ENCODE data around the gene GIPC1. TPM values are rescaled to one million over a fixed set of nuclear protein-coding genes. Genes with fewer than 3 reads are reported as not detected.

GIPC1 gene
- total and polyA plus RNA-seq, 9 of the 15 experiments (the other 6 are each of a cell fraction or from before 2014, with no cell fraction given): 0.49 to 54.7 (median 24.8) TPM

DNA sequence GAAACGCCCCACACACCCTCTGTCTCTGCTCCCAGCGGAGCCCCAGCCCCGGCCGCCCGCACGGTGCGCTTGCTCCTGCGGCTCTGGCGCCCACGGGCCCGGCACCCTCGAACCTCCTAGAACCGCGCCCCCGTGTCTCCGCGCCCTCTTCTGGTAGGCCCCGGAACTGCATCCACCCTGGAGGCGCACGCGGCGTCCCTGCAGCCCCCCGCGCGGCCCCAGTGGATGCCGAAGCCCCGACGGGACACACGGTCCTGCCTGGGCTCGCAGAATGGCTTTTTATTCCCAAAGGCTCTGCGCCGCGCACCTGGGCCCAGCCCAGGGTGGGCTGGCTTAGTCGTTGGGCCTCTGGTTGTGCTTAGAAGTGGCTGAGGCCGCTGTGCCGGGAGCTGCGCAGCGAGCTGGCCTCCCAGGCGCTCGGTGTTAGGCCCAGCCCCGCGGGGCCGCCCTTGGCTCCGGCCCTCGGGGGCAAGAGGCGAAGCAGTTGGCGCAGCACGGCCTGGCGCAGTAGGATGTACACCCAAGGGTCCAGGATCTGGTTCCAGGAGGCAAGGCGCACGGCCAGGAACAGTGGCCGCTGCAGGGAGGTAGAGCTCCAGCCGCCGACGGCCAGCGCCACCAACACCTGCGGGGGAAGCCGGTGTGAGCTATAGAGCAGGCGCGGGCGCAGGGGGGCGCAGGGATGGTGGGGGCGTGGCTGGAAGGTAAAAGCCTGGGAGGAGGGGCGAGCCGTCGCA lies 23.6 kb downstream of the GIPC1 start (continued):
- TF ChIP-seq FOXP4 (CRISPR knock-in tag; IDR thresholded peaks at IDR 0.05; ENCODE audit: borderline replicate concordance) (no peak), SAP30 (IDR thresholded peaks at IDR 0.05; ENCODE audit: borderline replicate concordance, insufficient read depth, low read depth, low read length, poor library complexity, severe bottlenecking) (no peak), THAP7 (CRISPR knock-in tag; IDR thresholded peaks at IDR 0.05) (no peak), BRD9 (IDR thresholded peaks at IDR 0.05; ENCODE audit: low read depth, partially characterized antibody) (no peak), ILF3 (IDR thresholded peaks at IDR 0.05; ENCODE audit: borderline replicate concordance) (no peak), ZNF766 (CRISPR knock-in tag; conservative IDR thresholded peaks at IDR 0.05) (no peak), CHD1 (IDR thresholded peaks at IDR 0.05; ENCODE audit: low read length) (no peak), ZNF263 (CRISPR knock-in tag; IDR thresholded peaks at IDR 0.05; ENCODE audit: borderline replicate concordance) (no peak), ARNT (IDR thresholded peaks at IDR 0.05) (no peak), TFAM (CRISPR knock-in tag; conservative IDR thresholded peaks at IDR 0.05) (no peak), MXD1 (CRISPR knock-in tag; IDR thresholded peaks at IDR 0.05; ENCODE audit: borderline replicate concordance, poor library complexity, severe bottlenecking) (no peak), ZNF445 (CRISPR knock-in tag; IDR thresholded peaks at IDR 0.05; ENCODE audit: low read depth) (no peak), TAF7 (tag; IDR thresholded peaks at IDR 0.05) (no peak), ZNF668 (CRISPR knock-in tag; IDR thresholded peaks at IDR 0.05) (no peak), EP300 (IDR thresholded peaks at IDR 0.05; ENCODE audit: low read length) (no peak), RBM22 (IDR thresholded peaks at IDR 0.05; ENCODE audit: low read depth, low read length, poor library complexity, severe bottlenecking) (peak; percentile 80), PHB2 (IDR thresholded peaks at IDR 0.05; ENCODE audit: low read depth) (no peak), ETV1 (tag; conservative IDR thresholded peaks at IDR 0.05; ENCODE audit: low read depth) (no peak)
- TF ChIP-seq, protein P1, sequence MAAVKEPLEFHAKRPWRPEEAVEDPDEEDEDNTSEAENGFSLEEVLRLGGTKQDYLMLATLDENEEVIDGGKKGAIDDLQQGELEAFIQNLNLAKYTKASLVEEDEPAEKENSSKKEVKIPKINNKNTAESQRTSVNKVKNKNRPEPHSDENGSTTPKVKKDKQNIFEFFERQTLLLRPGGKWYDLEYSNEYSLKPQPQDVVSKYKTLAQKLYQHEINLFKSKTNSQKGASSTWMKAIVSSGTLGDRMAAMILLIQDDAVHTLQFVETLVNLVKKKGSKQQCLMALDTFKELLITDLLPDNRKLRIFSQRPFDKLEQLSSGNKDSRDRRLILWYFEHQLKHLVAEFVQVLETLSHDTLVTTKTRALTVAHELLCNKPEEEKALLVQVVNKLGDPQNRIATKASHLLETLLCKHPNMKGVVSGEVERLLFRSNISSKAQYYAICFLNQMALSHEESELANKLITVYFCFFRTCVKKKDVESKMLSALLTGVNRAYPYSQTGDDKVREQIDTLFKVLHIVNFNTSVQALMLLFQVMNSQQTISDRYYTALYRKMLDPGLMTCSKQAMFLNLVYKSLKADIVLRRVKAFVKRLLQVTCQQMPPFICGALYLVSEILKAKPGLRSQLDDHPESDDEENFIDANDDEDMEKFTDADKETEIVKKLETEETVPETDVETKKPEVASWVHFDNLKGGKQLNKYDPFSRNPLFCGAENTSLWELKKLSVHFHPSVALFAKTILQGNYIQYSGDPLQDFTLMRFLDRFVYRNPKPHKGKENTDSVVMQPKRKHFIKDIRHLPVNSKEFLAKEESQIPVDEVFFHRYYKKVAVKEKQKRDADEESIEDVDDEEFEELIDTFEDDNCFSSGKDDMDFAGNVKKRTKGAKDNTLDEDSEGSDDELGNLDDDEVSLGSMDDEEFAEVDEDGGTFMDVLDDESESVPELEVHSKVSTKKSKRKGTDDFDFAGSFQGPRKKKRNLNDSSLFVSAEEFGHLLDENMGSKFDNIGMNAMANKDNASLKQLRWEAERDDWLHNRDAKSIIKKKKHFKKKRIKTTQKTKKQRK (IDR thresholded peaks at IDR 0.05; ENCODE audit: borderline replicate concordance, low read depth, low read length): no peak
- TF ChIP-seq, protein P2, sequence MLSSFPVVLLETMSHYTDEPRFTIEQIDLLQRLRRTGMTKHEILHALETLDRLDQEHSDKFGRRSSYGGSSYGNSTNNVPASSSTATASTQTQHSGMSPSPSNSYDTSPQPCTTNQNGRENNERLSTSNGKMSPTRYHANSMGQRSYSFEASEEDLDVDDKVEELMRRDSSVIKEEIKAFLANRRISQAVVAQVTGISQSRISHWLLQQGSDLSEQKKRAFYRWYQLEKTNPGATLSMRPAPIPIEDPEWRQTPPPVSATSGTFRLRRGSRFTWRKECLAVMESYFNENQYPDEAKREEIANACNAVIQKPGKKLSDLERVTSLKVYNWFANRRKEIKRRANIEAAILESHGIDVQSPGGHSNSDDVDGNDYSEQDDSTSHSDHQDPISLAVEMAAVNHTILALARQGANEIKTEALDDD (IDR thresholded peaks at IDR 0.05): no peak

All from K562 (cell line).